SK-N-SH treated with all-trans-retinoic acid at 6 μM for 48 hours (cell line): ENCODE data around the gene DHX38.
"Not testable (repeated sequence)": the region's sequence is repeated elsewhere in the genome, so short reads cannot be mapped to it uniquely, and the experiment has no call there.

Experiments
- ATAC-seq: fragments of 200-7000 bp; cut with Tn5 transposase; 3 replicates; pipeline ENCODE4 v1.9.1; 2020; ENCODE audit warnings: mild to moderate bottlenecking, moderate library complexity
- ARNTL ChIP-seq: fragments of 450-650 bp; formaldehyde crosslinking; IDR thresholded peaks from 2 replicates; pipeline ENCODE4 v1.5.0; 2020; ENCODE audit warnings: low read depth, mild to moderate bottlenecking, moderate library complexity, borderline replicate concordance
- BACH2 ChIP-seq: fragments of 250-450 bp; sonication (Bioruptor Pico); IDR thresholded peaks from 2 replicates; pipeline ENCODE4 v1.9.0; 2021; ENCODE audit warnings: mild to moderate bottlenecking, borderline replicate concordance
- CSDC2 ChIP-seq: fragments of 250-450 bp; sonication (Bioruptor Pico); IDR thresholded peaks from 2 replicates; pipeline ENCODE4 v1.5.0; 2020; ENCODE audit warnings: mild to moderate bottlenecking, moderate library complexity
- GLIS3 ChIP-seq: fragments of 250-450 bp; sonication (Bioruptor Pico); IDR thresholded peaks from 2 replicates; pipeline ENCODE4 v1.5.0; 2020; ENCODE audit warnings: mild to moderate bottlenecking, moderate library complexity
- ISL1 ChIP-seq: fragments of 250-450 bp; sonication (Bioruptor Pico); IDR thresholded peaks from 2 replicates; pipeline ENCODE4 v2.1.2; 2022; ENCODE audit warnings: mild to moderate bottlenecking, moderate library complexity
- OSR1 ChIP-seq: fragments of 250-450 bp; sonication (Bioruptor Pico); IDR thresholded peaks from 2 replicates; pipeline ENCODE4 v1.8.0; 2022; ENCODE audit warnings: moderate library complexity, mild to moderate bottlenecking, inconsistent platforms
- PPARA ChIP-seq: fragments of 250-450 bp; sonication (Bioruptor Pico); IDR thresholded peaks from 2 replicates; pipeline ENCODE4 v1.5.0; 2020; ENCODE audit warnings: mild to moderate bottlenecking, borderline replicate concordance
- RARB ChIP-seq: fragments of 250-450 bp; sonication (Bioruptor Pico); IDR thresholded peaks from 2 replicates; pipeline ENCODE4 v1.8.0; 2021; ENCODE audit warnings: mild to moderate bottlenecking, moderate library complexity
- SNAI2 ChIP-seq: fragments of 250-450 bp; sonication (Bioruptor Pico); IDR thresholded peaks from 2 replicates; pipeline ENCODE4 v1.5.0; 2020; ENCODE audit warnings: mild to moderate bottlenecking, moderate library complexity
- TCF4 ChIP-seq: fragments of 250-450 bp; sonication (Bioruptor Pico); IDR thresholded peaks from 2 replicates; pipeline ENCODE4 v1.8.0; 2021; ENCODE audit warnings: mild to moderate bottlenecking, moderate library complexity, borderline replicate concordance
- TOX ChIP-seq: fragments of 250-450 bp; sonication (Bioruptor Pico); IDR thresholded peaks from 2 replicates; pipeline ENCODE4 v1.8.0; 2021; ENCODE audit warnings: mild to moderate bottlenecking, moderate library complexity, borderline replicate concordance
- ZFP3 ChIP-seq: fragments of 250-450 bp; sonication (Bioruptor Pico); IDR thresholded peaks from 2 replicates; pipeline ENCODE4 v1.5.0; 2020; ENCODE audit warnings: mild to moderate bottlenecking, moderate library complexity
- ZFP30 ChIP-seq: fragments of 450-650 bp; formaldehyde crosslinking; IDR thresholded peaks from 2 replicates; pipeline ENCODE4 v1.5.0; 2022; ENCODE audit warnings: mild to moderate bottlenecking, moderate library complexity
- ZNF70 ChIP-seq: fragments of 450-650 bp; formaldehyde crosslinking; IDR thresholded peaks from 2 replicates; pipeline ENCODE4 v1.5.0; 2020; ENCODE audit warnings: mild to moderate bottlenecking, moderate library complexity
- ZNF8 ChIP-seq: fragments of 450-650 bp; formaldehyde crosslinking; IDR thresholded peaks from 2 replicates; pipeline ENCODE4 v1.5.0; 2020; ENCODE audit warnings: mild to moderate bottlenecking, moderate library complexity
- TF ChIP-seq, protein P1 (sequence below): fragments of 250-450 bp; sonication (Bioruptor Pico); IDR thresholded peaks from 2 replicates; pipeline ENCODE4 v1.5.1; 2020; ENCODE audit warnings: low read depth, mild to moderate bottlenecking, moderate library complexity
- TF ChIP-seq, protein P2 (sequence below): fragments of 250-450 bp; sonication (Bioruptor Pico); IDR thresholded peaks from 2 replicates; pipeline ENCODE4 v1.5.0; 2020; ENCODE audit warnings: mild to moderate bottlenecking, moderate library complexity
- TF ChIP-seq, protein P3 (sequence below): fragments of 250-450 bp; sonication (Bioruptor Pico); IDR thresholded peaks from 2 replicates; pipeline ENCODE4 v1.5.1; 2021; ENCODE audit warnings: mild to moderate bottlenecking, moderate library complexity
- TF ChIP-seq, protein P4 (sequence below): fragments of 250-450 bp; sonication (Bioruptor Pico); IDR thresholded peaks from 2 replicates; pipeline ENCODE4 v1.8.0; 2021; ENCODE audit warnings: low read depth, mild to moderate bottlenecking, moderate library complexity, borderline replicate concordance
- TF ChIP-seq, protein P5 (sequence below): fragments of 250-450 bp; sonication (Bioruptor Pico); IDR thresholded peaks from 2 replicates; pipeline ENCODE4 v1.8.0; 2020; ENCODE audit warnings: mild to moderate bottlenecking, moderate library complexity, borderline replicate concordance

DHX38 gene

DNA sequence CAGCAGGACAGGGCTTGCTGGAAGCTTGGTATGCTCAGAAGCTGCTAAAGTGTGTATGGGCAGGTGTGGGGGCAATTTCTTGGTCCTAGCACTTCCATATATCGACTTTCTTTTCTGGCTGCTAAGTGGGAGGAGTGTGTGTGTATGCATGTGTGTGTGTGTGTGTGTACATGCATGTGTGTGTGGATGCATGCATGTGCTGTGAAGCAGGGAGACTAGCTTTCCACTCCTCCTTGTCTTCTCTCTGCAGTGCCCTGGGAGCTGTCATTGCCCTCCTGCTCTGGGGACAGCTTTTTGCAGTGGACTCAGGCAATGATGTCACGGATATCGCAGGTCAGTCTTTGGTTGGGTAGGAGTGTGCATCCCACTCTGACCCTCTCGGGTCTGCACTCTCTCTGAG lies 37.7 kb upstream of the DHX38 start (continued):
- TF ChIP-seq, protein P1, sequence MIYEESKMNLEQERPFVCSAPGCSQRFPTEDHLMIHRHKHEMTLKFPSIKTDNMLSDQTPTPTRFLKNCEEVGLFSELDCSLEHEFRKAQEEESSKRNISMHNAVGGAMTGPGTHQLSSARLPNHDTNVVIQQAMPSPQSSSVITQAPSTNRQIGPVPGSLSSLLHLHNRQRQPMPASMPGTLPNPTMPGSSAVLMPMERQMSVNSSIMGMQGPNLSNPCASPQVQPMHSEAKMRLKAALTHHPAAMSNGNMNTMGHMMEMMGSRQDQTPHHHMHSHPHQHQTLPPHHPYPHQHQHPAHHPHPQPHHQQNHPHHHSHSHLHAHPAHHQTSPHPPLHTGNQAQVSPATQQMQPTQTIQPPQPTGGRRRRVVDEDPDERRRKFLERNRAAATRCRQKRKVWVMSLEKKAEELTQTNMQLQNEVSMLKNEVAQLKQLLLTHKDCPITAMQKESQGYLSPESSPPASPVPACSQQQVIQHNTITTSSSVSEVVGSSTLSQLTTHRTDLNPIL (CRISPR knock-in tag): no peak
- no peak for TF ChIP-seq GLIS3 (CRISPR knock-in tag)

DNA sequence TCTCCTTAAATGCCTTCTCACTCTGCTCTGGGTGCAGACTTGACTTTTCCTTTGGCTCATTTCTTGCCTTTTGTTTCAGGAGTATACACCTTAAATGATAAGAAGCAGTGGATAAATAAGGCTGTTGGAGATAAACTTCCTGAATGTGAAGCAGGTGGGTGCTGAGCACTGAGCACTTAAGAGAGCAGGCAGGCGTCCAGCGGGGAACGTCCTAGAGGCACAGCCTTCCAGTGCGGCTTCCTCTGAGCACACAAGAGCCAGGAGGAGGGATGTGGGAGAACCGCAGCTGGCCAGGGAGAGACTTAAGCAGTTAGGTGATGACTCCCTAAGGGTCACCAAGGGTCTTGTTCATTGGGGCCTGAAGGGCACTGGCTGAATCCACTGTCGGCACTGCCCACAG lies 36.3 kb upstream of the DHX38 start:
- ATAC-seq: not testable (repeated sequence)

DNA sequence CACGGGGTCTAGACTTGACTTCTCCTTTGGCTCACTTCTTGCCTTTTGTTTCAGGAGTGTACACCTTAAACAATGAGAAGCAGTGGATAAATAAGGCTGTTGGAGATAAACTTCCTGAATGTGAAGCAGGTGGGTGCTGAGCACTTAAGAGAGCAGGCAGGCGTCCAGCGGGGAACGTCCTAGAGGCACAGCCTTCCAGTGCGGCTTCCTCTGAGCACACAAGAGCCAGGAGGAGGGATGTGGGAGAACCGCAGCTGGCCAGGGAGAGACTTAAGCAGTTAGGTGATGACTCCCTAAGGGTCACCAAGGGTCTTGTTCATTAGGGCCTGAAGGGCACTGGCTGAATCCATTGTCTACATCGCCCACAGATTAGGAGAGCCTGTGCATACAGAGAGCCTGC lies 34.6 kb upstream of the DHX38 start:
- ATAC-seq: not testable (repeated sequence)

DNA sequence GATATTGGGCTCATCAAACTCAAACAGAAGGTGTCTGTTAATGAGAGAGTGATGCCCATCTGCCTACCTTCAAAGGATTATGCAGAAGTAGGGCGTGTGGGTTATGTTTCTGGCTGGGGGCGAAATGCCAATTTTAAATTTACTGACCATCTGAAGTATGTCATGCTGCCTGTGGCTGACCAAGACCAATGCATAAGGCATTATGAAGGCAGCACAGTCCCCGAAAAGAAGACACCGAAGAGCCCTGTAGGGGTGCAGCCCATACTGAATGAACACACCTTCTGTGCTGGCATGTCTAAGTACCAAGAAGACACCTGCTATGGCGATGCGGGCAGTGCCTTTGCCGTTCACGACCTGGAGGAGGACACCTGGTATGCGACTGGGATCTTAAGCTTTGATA lies 33.2 kb upstream of the DHX38 start:
- ATAC-seq: no peak
- TF ChIP-seq TOX (CRISPR knock-in tag): no peak
- TF ChIP-seq OSR1 (CRISPR knock-in tag): no peak
- TF ChIP-seq ZFP3 (CRISPR knock-in tag): no peak
- no peak for TF ChIP-seq GLIS3 (CRISPR knock-in tag)
- no peak for TF ChIP-seq ZNF8
- TF ChIP-seq SNAI2 (CRISPR knock-in tag): no peak
- TF ChIP-seq ISL1 (CRISPR knock-in tag): no peak
- TF ChIP-seq RARB (CRISPR knock-in tag): no peak
- TF ChIP-seq, protein P2, sequence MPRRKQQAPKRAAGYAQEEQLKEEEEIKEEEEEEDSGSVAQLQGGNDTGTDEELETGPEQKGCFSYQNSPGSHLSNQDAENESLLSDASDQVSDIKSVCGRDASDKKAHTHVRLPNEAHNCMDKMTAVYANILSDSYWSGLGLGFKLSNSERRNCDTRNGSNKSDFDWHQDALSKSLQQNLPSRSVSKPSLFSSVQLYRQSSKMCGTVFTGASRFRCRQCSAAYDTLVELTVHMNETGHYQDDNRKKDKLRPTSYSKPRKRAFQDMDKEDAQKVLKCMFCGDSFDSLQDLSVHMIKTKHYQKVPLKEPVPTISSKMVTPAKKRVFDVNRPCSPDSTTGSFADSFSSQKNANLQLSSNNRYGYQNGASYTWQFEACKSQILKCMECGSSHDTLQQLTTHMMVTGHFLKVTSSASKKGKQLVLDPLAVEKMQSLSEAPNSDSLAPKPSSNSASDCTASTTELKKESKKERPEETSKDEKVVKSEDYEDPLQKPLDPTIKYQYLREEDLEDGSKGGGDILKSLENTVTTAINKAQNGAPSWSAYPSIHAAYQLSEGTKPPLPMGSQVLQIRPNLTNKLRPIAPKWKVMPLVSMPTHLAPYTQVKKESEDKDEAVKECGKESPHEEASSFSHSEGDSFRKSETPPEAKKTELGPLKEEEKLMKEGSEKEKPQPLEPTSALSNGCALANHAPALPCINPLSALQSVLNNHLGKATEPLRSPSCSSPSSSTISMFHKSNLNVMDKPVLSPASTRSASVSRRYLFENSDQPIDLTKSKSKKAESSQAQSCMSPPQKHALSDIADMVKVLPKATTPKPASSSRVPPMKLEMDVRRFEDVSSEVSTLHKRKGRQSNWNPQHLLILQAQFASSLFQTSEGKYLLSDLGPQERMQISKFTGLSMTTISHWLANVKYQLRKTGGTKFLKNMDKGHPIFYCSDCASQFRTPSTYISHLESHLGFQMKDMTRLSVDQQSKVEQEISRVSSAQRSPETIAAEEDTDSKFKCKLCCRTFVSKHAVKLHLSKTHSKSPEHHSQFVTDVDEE (CRISPR knock-in tag): no peak
- TF ChIP-seq ZFP30 (CRISPR knock-in tag): no peak
- no peak for TF ChIP-seq BACH2 (CRISPR knock-in tag)
- no peak for TF ChIP-seq CSDC2 (CRISPR knock-in tag)
- TF ChIP-seq ZNF70 (CRISPR knock-in tag): no peak
- TF ChIP-seq, protein P1 (CRISPR knock-in tag): no peak
- TF ChIP-seq, protein P3, sequence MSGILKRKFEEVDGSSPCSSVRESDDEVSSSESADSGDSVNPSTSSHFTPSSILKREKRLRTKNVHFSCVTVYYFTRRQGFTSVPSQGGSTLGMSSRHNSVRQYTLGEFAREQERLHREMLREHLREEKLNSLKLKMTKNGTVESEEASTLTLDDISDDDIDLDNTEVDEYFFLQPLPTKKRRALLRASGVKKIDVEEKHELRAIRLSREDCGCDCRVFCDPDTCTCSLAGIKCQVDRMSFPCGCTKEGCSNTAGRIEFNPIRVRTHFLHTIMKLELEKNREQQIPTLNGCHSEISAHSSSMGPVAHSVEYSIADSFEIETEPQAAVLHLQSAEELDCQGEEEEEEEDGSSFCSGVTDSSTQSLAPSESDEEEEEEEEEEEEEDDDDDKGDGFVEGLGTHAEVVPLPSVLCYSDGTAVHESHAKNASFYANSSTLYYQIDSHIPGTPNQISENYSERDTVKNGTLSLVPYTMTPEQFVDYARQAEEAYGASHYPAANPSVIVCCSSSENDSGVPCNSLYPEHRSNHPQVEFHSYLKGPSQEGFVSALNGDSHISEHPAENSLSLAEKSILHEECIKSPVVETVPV (CRISPR knock-in tag): no peak
- TF ChIP-seq, protein P4, sequence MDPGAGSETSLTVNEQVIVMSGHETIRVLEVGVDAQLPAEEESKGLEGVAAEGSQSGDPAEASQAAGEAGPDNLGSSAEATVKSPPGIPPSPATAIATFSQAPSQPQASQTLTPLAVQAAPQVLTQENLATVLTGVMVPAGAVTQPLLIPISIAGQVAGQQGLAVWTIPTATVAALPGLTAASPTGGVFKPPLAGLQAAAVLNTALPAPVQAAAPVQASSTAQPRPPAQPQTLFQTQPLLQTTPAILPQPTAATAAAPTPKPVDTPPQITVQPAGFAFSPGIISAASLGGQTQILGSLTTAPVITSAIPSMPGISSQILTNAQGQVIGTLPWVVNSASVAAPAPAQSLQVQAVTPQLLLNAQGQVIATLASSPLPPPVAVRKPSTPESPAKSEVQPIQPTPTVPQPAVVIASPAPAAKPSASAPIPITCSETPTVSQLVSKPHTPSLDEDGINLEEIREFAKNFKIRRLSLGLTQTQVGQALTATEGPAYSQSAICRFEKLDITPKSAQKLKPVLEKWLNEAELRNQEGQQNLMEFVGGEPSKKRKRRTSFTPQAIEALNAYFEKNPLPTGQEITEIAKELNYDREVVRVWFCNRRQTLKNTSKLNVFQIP (CRISPR knock-in tag): no peak
- TF ChIP-seq PPARA: no peak

DNA sequence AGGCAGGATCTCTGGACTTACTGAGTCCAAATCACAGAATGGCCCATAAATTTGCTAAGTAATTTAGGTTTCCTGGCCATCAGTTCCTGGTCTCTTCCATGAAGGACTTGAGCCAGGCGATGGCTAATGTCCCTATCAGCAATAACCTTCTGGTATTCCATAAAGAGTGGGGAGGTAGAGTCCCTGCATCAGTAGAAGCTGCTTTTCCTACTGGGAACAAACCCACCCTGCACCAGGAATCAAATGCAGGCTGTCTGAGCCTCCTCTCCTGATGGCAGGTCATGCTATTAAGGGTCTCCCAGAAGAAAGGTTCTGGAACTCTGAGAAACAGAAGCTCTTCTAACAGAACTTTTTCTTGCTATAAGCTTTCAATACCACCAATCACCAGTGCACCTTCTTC lies 32.1 kb upstream of the DHX38 start:
- no peak for ATAC-seq
- TF ChIP-seq TOX (CRISPR knock-in tag) (no peak), SNAI2 (CRISPR knock-in tag) (no peak), TCF4 (CRISPR knock-in tag) (no peak), ZFP30 (CRISPR knock-in tag) (no peak), ARNTL (CRISPR knock-in tag) (no peak)
- TF ChIP-seq, protein P4 (CRISPR knock-in tag): no peak
- TF ChIP-seq, protein P5, sequence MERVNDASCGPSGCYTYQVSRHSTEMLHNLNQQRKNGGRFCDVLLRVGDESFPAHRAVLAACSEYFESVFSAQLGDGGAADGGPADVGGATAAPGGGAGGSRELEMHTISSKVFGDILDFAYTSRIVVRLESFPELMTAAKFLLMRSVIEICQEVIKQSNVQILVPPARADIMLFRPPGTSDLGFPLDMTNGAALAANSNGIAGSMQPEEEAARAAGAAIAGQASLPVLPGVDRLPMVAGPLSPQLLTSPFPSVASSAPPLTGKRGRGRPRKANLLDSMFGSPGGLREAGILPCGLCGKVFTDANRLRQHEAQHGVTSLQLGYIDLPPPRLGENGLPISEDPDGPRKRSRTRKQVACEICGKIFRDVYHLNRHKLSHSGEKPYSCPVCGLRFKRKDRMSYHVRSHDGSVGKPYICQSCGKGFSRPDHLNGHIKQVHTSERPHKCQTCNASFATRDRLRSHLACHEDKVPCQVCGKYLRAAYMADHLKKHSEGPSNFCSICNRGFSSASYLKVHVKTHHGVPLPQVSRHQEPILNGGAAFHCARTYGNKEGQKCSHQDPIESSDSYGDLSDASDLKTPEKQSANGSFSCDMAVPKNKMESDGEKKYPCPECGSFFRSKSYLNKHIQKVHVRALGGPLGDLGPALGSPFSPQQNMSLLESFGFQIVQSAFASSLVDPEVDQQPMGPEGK: no peak
- TF ChIP-seq, protein P3 (CRISPR knock-in tag): no peak
